NOMO-1 (cell line): ENCODE data around the gene TP53TG3E.
"Not testable (repeated sequence)": the region's sequence is repeated elsewhere in the genome, so short reads cannot be mapped to it uniquely, and the experiment has no call there.

ENCODE experiments used
- DNase-seq, 2 experiments: peaks; one replicate each; lab custom pipeline; 2025; ENCODE audit not compliant: unreplicated experiment in 2 of 2; lab: John Stamatoyannopoulos, UW

Gene TP53TG3E

GRCh38 chr16:33304006-33304405 lies at the start of gene TP53TG3E:
Gene TP53TG3E, plus strand, starts transcription at chr16:33304306. Its CDS starts 68 bp downstream, at chr16:33304374.
- not testable (repeated sequence) for DNase-seq

- not testable (repeated sequence) for DNase-seq
Observed at GRCh38 chr16:33336226-33337012, 32.3 kb downstream of the TP53TG3E start.

GRCh38 chr16:33337627-33338542 lies 33.8 kb downstream of the TP53TG3E start:
- not testable (repeated sequence) for DNase-seq

GRCh38 chr16:33338543-33338951 lies 34.4 kb downstream of the TP53TG3E start:
- not testable (repeated sequence) for DNase-seq

GRCh38 chr16:33339093-33340061 lies 35.3 kb downstream of the TP53TG3E start:
- DNase-seq = not testable (repeated sequence)
